NCI-H2081 (cell line): ENCODE results near the gene ARHGAP27.
A peak's percentile ranks its signal among the peaks of the same experiment; 100 is the strongest.

Experiments used
- DNase-seq, 2 experiments: peaks; one replicate each; lab custom pipeline; 2025; lab: John Stamatoyannopoulos, UW

Gene ARHGAP27

GRCh38 chr17:45384047-45384788 is 48.5 kb downstream of the ARHGAP27 start:
- no peak for DNase-seq

- no peak for DNase-seq
These were observed 49.7 kb downstream of the ARHGAP27 start for GRCh38 chr17:45383003-45383402.

GRCh38 chr17:45382226-45382625 is 50.4 kb downstream of the ARHGAP27 start:
- DNase-seq, result no peak

GRCh38 chr17:45380991-45381390 is 51.7 kb downstream of the ARHGAP27 start:
- no peak for DNase-seq

GRCh38 chr17:45380046-45380765 is 52.5 kb downstream of the ARHGAP27 start:
- DNase-seq, result no peak

- no peak for DNase-seq
These were observed 55.3 kb downstream of the ARHGAP27 start for GRCh38 chr17:45377401-45377800.

- DNase-seq, result peak; percentile 9 to 61
These were observed 56.3 kb downstream of the ARHGAP27 start for GRCh38 chr17:45376171-45377005.

- no peak for DNase-seq
These were observed 58.2 kb downstream of the ARHGAP27 start for GRCh38 chr17:45374501-45374900.

- no peak for DNase-seq
These were observed 60.3 kb downstream of the ARHGAP27 start for GRCh38 chr17:45372325-45372869.

GRCh38 chr17:45371414-45372324 is 61.0 kb downstream of the ARHGAP27 start:
- DNase-seq, result no peak

GRCh38 chr17:45370949-45371413 is 61.7 kb downstream of the ARHGAP27 start:
- DNase-seq, result no peak

- DNase-seq, result no peak
These were observed 63.2 kb downstream of the ARHGAP27 start for GRCh38 chr17:45369421-45369820.

- DNase-seq, result no peak
These were observed 64.0 kb downstream of the ARHGAP27 start for GRCh38 chr17:45368651-45369050.

GRCh38 chr17:45367216-45367615 is 65.5 kb downstream of the ARHGAP27 start:
- DNase-seq, result no peak

GRCh38 chr17:45366691-45367090 is 66.0 kb downstream of the ARHGAP27 start:
- no peak for DNase-seq

- DNase-seq, result no peak
These were observed 66.6 kb downstream of the ARHGAP27 start for GRCh38 chr17:45366049-45366448.

- DNase-seq, result peak; percentile 40 to 46
These were observed 67.9 kb downstream of the ARHGAP27 start for GRCh38 chr17:45364531-45365390.

- no peak for DNase-seq
These were observed 69.2 kb downstream of the ARHGAP27 start for GRCh38 chr17:45363498-45363897.

- DNase-seq, result no peak
These were observed 70.7 kb downstream of the ARHGAP27 start for GRCh38 chr17:45361976-45362375.

GRCh38 chr17:45361451-45361850 is 71.2 kb downstream of the ARHGAP27 start:
- no peak for DNase-seq
